ENCODE results near the gene MMP28. TPM values are rescaled to one million over a fixed set of nuclear protein-coding genes. Genes with fewer than 3 reads are reported as not detected.

The MMP28 gene
- total and polyA plus RNA-seq, 8 donors: 0.20 to 3.8 (median 0.99) TPM

- FAIRE-seq (no peak), ATAC-seq (no peak), DNase-seq (no peak)
- intact Hi-C loops (cut with DNase I): no loop called here
- Histone ChIP-seq H3K9me3 (no peaks in the 10 kb centered on the region), H3K27me3 (no peaks in the 10 kb centered on the region), H3K27ac (no peak overlapping the region), H3K4me1 (peaks cover 5 to 11% (median 11%) of the 10 kb centered on the region in 3 donors), H3K36me3 (peaks cover 0 to 10% (median 0%) of the 10 kb centered on the region in 3 donors), H3K4me3 (no peak overlapping the region)
- no peak for TF ChIP-seq CTCF (IDR thresholded peaks at IDR 0.05)
- WGBS, 2 donors: 69 to 70% methylated on average over 1 of the region's 1 CpG
Measured at GRCh38 chr17:35817196-35817595, 21.8 kb upstream of the MMP28 start.

DNA sequence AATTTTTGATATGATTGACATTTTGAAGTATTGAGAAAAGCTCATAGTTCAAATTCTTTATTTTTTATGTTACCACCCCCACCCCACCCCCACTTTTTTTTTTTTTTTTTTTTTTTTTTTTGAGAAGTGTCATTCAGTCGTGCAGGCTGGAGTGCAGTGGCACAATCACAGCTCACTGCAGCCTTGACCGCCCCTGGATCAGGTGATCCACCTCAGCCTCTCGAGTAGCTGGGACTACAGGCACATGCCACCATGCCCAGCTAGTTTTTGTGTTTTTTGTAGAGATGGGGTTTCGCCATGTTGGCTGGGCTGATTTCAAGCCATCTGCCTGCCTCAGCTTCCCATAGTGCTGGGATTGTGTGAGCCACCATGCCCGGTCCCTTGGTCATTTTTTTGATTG lies 21.3 kb upstream of the MMP28 start:
- Histone ChIP-seq H3K4me1 (peaks cover 5 to 16% (median 13%) of the 10 kb centered on the region in 3 donors), H3K36me3 (peaks cover 0 to 10% (median 0%) of the 10 kb centered on the region in 3 donors), H3K27ac (no peak overlapping the region), H3K27me3 (no peaks in the 10 kb centered on the region), H3K4me3 (no peak overlapping the region), H3K9me3 (no peaks in the 10 kb centered on the region)
- 71 to 79% methylated on average over 5 of the region's 5 CpGs for WGBS, 2 donors
- peak in 2 of 4 donors; percentile 34 to 53 for ATAC-seq
- DNase-seq: no peak
- intact Hi-C loops (cut with DNase I): no loop called here
- no peak for FAIRE-seq
- TF ChIP-seq CTCF (IDR thresholded peaks at IDR 0.05): no peak

GRCh38 chr17:35812456-35812855 lies 17.0 kb upstream of the MMP28 start:
- Histone ChIP-seq H3K4me3 (no peak overlapping the region), H3K27me3 (no peaks in the 10 kb centered on the region), H3K36me3 (peaks cover 0 to under 1% (median 0%) of the 10 kb centered on the region in 3 donors), H3K4me1 (peaks cover 14 to 29% (median 26%) of the 10 kb centered on the region in 3 donors), H3K9me3 (no peaks in the 10 kb centered on the region), H3K27ac (no peak overlapping the region)
- 93 to 95% methylated on average over 5 of the region's 5 CpGs for WGBS, 2 donors
- DNase-seq (no peak), FAIRE-seq (no peak), ATAC-seq (no peak)
- TF ChIP-seq CTCF (IDR thresholded peaks at IDR 0.05): no peak
- intact Hi-C loops (cut with DNase I): no loop called here

DNA sequence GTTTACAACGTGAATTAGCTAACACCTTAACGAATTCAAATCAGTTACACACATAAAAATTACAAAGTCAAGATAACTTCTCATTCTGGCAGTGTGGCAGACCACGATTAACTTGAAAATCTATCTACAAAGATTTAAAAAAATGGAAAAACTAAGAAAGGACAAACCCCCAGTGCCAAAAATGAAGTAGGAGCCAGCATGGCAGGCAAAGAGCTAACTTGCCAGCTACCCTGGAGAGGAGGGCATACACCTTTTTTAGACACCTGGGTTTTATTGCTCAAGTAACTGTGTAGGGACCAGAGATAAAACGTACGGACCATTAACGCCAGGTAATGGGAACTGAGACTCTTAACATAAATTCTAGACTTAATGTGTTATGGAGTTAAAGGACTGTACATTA lies 16.3 kb upstream of the MMP28 start:
- Histone ChIP-seq H3K4me3 (no peak overlapping the region), H3K4me1 (peaks cover 8 to 22% (median 19%) of the 10 kb centered on the region in 3 donors), H3K9me3 (no peaks in the 10 kb centered on the region), H3K36me3 (no peaks in the 10 kb centered on the region), H3K27ac (no peak overlapping the region), H3K27me3 (no peaks in the 10 kb centered on the region)
- intact Hi-C loops (cut with DNase I): no loop called here
- WGBS, 2 donors: 76 to 77% methylated on average over 6 of the region's 6 CpGs
- ATAC-seq (no peak), DNase-seq (no peak), FAIRE-seq (no peak)
- TF ChIP-seq CTCF (IDR thresholded peaks at IDR 0.05): no peak

DNA sequence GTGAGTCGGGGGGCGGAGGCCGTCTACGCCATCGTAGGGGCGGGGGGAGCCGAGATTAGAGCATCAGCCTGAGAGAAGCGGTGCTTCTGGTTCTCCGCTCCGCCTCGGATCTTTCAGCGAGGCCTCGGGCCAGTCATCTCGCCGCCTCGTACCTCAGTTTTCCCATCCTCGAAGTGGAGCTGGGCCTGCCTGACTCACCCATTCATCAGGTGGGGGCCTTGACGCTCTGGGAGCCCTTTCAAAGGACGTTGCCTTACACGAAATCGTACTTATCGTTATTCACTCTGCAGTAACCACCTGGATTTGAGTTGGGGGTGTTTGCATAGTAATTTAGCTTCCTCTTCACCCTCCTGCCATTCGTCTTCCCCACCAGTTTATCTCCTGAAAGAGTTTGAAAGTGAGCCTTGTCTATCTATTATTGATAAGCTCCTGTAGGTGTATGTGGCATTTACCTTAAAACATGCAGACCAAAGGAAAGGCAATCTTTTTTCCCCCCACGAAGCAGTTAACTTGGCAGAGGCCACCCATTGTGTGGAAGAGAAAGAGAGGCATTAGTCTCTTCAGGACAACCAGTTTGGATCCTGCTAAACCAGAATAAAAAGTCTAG lies 14.5 kb upstream of the MMP28 start:
- peak; percentile 11 to 20 (median 15) for ATAC-seq
- Histone ChIP-seq H3K36me3 (no peaks in the 10 kb centered on the region), H3K9me3 (no peaks in the 10 kb centered on the region), H3K4me3 (peak overlapping the region; percentile 59 to 82 (median 72)), H3K27ac (peak overlapping the region; percentile 75 to 92 (median 89)), H3K4me1 (peaks cover 8 to 22% (median 19%) of the 10 kb centered on the region in 3 donors), H3K27me3 (no peaks in the 10 kb centered on the region)
- no peak for DNase-seq
- FAIRE-seq: no peak
- intact Hi-C loops (cut with DNase I): no loop called here
- 0 to 1% methylated on average over 20 to 24 of the region's 24 CpGs for WGBS, 2 donors
- TF ChIP-seq CTCF (IDR thresholded peaks at IDR 0.05): no peak
